RWPE2 (cell line): Measurements from ENCODE around the gene PTPRK.
A peak's percentile ranks its signal among the peaks of the same experiment; 100 is the strongest.

ENCODE experiments used
- ATAC-seq: fragments of 200-7000 bp; cut with Tn5 transposase; 3 replicates; pipeline ENCODE4 v1.9.1; 2021; ENCODE audit warnings: low read depth
- DNase-seq: peaks from one replicate; pipeline ENCODE4 v3.0.0-alpha.2; 2020; ENCODE audit warnings: low spot score
- H3K27ac ChIP-seq: fragments of 450-650 bp; 2 replicates; pipeline ENCODE4 v1.5.1; 2017; ENCODE audit warnings: mild to moderate bottlenecking; ENCODE audit not compliant: poor library complexity, severe bottlenecking
- H3K27me3 ChIP-seq: fragments of 250-450 bp; sonication (Bioruptor Pico); 2 replicates; pipeline ENCODE4 v1.5.1; 2021; ENCODE audit warnings: mild to moderate bottlenecking, moderate library complexity; ENCODE audit not compliant: insufficient read depth, poor library complexity, severe bottlenecking
- H3K36me3 ChIP-seq: fragments of 250-450 bp; sonication (Bioruptor Pico); 2 replicates; pipeline ENCODE4 v1.5.1; 2020; ENCODE audit warnings: low read depth, mild to moderate bottlenecking, moderate library complexity
- H3K4me1 ChIP-seq: fragments of 250-450 bp; sonication (Bioruptor Pico); 2 replicates; pipeline ENCODE4 v1.5.1; 2021; ENCODE audit warnings: mild to moderate bottlenecking, moderate library complexity; ENCODE audit not compliant: insufficient read depth, poor library complexity, severe bottlenecking
- H3K4me3 ChIP-seq: fragments of 250-450 bp; sonication (Bioruptor Pico); 2 replicates; pipeline ENCODE4 v1.5.1; 2021; ENCODE audit warnings: mild to moderate bottlenecking, moderate library complexity; ENCODE audit not compliant: severe bottlenecking
- H3K9me3 ChIP-seq: fragments of 250-450 bp; sonication (Bioruptor Pico); 2 replicates; pipeline ENCODE4 v1.5.1; 2021; ENCODE audit warnings: mild to moderate bottlenecking, moderate library complexity; ENCODE audit not compliant: severe bottlenecking
- TF ChIP-seq, protein P1 (sequence below): fragments of 450-650 bp; IDR thresholded peaks from one replicate; pipeline ENCODE4 v1.5.1; 2017; ENCODE audit warnings: mild to moderate bottlenecking, moderate library complexity; ENCODE audit not compliant: poor library complexity, severe bottlenecking

The PTPRK gene

DNA sequence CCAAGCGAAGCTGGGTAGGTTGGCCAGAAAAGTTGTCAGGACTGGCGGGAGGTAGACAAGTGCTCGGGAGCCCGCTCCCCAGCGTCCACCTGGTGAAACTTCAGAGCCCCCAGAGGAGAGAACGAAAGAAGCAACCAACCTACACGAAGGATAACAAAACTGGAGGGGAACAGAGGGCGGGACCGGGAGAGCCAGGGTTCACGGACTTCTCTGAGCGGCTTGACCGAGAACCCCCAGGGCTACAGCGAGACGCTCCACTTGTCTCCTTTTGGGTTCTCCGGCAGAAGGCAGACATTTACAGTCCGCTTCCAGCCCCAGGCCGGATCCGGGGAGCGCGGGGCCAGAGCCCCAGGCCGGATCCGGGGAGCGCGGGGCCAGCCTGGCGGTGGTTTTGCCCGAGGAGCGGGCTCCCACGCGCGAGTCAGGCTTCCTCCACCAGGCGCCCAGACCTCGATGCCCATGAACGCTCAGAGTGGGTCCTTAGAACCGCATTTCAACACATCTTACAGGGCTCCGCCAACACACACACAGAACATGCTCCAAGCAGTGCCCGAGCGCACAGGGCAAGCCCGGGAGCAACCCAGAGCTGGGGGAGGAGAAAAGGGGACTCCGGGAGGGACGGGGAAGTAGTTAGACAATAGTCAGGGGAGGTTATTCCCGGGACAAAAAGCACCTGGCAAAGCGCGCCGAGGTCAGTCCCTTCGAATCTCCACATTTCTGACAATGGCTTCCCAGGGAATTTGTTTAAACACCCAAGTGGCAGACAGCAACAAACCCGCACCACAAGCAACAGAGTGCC is 1.1 kb downstream of the PTPRK start:
- DNase-seq (peak; percentile 49), ATAC-seq (peak; percentile 49)
- H3K36me3 ChIP-seq: peaks cover 5% of the 10 kb centered on the region; the same call in 1 of the 2 replicates
- TF ChIP-seq, protein P1, sequence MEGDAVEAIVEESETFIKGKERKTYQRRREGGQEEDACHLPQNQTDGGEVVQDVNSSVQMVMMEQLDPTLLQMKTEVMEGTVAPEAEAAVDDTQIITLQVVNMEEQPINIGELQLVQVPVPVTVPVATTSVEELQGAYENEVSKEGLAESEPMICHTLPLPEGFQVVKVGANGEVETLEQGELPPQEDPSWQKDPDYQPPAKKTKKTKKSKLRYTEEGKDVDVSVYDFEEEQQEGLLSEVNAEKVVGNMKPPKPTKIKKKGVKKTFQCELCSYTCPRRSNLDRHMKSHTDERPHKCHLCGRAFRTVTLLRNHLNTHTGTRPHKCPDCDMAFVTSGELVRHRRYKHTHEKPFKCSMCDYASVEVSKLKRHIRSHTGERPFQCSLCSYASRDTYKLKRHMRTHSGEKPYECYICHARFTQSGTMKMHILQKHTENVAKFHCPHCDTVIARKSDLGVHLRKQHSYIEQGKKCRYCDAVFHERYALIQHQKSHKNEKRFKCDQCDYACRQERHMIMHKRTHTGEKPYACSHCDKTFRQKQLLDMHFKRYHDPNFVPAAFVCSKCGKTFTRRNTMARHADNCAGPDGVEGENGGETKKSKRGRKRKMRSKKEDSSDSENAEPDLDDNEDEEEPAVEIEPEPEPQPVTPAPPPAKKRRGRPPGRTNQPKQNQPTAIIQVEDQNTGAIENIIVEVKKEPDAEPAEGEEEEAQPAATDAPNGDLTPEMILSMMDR: peak; percentile 31
- no peaks in the 10 kb centered on the region for H3K27me3 ChIP-seq
- H3K4me3 ChIP-seq: peak overlapping the region; percentile 61
- peak overlapping the region; percentile 83 for H3K27ac ChIP-seq
- H3K4me1 ChIP-seq: peaks cover 48% of the 10 kb centered on the region
- H3K9me3 ChIP-seq: no peaks in the 10 kb centered on the region

DNA sequence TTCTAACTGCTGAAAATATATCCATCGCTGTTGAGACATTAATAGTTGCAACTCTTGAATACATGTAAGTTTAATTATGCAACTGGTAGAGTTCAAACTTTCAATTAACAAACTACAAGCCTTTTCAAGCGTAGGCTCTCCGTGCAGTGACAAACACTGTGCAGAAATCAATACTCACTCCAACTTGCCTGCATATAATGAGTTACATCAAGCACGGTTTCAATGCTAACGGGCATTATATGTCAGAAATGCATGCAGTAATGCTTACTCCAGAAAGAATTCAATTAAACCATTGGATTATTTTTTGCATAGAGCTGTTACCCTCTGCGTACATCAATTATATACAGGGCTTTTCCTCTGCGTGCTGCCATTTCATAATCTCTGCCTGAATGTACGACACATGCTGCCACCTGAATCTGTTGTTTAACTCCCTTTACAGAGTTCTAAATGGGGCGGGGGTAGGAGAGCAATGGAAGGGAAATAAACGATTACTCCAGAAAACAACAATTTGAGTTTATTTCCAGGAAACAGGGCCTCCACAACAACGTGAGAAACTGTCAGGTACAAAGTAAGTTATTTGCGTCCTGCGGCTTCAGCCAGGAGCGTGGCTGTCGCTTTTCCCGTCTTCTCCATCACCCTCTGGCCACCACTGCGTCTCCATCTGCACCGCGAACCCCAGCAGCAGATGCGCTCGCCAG is 1.8 kb downstream of the PTPRK start:
- no peaks in the 10 kb centered on the region for H3K27me3 ChIP-seq
- H3K4me1 ChIP-seq: peaks cover 55% of the 10 kb centered on the region
- TF ChIP-seq, protein P1: no peak
- no peak for ATAC-seq
- H3K36me3 ChIP-seq: peaks cover 5% of the 10 kb centered on the region; the same call in 1 of the 2 replicates
- DNase-seq: no peak
- peak overlapping the region; percentile 83 for H3K27ac ChIP-seq
- no peaks in the 10 kb centered on the region for H3K9me3 ChIP-seq
- H3K4me3 ChIP-seq: peak overlapping the region; percentile 61

GRCh38 chr6:128517124-128517523 is 3.3 kb downstream of the PTPRK start:
- Histone ChIP-seq H3K9me3 (no peaks in the 10 kb centered on the region), H3K27ac (peak overlapping the region; percentile 83), H3K4me1 (peaks cover 62% of the 10 kb centered on the region), H3K27me3 (no peaks in the 10 kb centered on the region), H3K36me3 (peaks cover 5% of the 10 kb centered on the region; the same call in 1 of the 2 replicates), H3K4me3 (peak overlapping the region; percentile 61)
- DNase-seq (no peak), ATAC-seq (no peak)
- TF ChIP-seq, protein P1: no peak

- Histone ChIP-seq H3K27ac (peak overlapping the region; percentile 83), H3K9me3 (no peaks in the 10 kb centered on the region), H3K36me3 (peaks cover 5% of the 10 kb centered on the region; the same call in 1 of the 2 replicates), H3K4me1 (peaks cover 62% of the 10 kb centered on the region), H3K4me3 (no peak overlapping the region), H3K27me3 (no peaks in the 10 kb centered on the region)
- peak; percentile 26; the same call in 1 of the 3 replicates for ATAC-seq
- TF ChIP-seq, protein P1: peak; percentile 61
- DNase-seq: no peak
Measured at GRCh38 chr6:128516514-128516898, 3.9 kb downstream of the PTPRK start.
